Hematopoietic multipotent progenitor cell treated with erythropoietin and hydrocortisone succinate and interleukin-3 and kit ligand, for 4 days (in vitro differentiated cells): ENCODE data around the gene NAB2.
A peak's percentile ranks its signal among the peaks of the same experiment; 100 is the strongest.

Experiments
- DNase-seq: peaks from one replicate; pipeline ENCODE4 v3.0.0-alpha.2; 2015

The NAB2 gene

GRCh38 chr12:57095440-57095839 is 6.5 kb downstream of the NAB2 start:
- no peak for DNase-seq

- no peak for DNase-seq
These were observed 7.2 kb downstream of the NAB2 start for GRCh38 chr12:57096099-57096572.

DNA sequence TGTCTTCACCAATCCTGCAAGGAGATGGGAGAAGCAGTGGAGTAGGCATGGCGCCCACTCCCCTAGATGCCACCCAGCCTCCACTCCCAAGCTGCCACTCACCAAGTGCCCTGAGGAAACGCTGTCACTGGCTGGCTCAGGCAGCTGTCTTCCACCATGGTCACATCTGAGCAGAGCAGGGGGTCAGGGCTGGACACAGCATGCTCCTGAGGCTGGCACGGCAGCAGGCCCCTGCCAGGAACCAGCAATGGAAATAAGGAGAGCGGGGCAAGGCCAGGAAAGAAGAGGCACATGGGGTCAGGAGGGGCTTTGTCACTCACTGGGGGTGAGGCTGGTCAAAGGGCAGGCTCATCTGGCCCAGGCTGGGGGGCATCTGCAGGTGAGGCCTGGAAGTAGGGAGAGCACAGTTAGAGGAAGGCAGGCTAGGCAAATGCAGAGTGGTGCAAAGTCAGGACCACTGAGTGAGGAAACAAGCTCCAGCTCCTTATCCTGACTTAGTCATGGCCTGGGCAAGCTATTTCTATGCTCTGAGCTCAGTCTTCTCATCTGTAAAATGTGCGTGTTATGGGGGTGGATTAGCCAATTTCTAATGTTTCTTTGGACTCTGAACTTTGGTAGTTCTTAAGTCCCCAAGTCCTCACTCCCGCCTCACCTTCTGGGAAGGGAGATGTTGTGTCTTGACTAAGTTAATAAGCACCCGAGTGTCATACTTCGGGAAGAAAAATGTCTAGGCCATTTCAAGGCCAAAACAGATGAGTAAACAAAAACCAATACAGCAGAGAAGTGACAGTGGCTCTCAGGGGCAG is 8.0 kb downstream of the NAB2 start:
- DNase-seq: no peak

GRCh38 chr12:57097554-57097835 is 8.6 kb downstream of the NAB2 start:
- DNase-seq: peak; percentile 73

DNA sequence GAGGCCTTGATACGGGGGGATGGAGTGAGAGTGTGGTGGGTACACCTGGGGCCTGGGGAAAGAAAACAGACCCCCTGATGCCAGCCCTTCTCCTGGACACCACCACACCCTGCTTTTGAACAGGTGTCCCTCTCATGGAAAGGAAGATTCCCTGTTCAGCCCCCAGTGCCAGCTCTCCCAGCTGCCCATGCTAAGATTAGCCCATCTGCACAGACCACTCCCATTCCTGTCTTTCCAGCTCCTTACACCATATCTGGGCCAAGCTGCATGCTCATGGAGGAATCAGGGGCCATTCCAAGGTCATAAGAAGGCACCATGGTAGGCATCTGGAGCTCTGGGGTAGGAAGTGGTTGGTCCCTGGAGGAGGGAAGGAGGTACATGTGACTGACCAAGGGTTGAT is 9.6 kb downstream of the NAB2 start:
- no peak for DNase-seq

DNA sequence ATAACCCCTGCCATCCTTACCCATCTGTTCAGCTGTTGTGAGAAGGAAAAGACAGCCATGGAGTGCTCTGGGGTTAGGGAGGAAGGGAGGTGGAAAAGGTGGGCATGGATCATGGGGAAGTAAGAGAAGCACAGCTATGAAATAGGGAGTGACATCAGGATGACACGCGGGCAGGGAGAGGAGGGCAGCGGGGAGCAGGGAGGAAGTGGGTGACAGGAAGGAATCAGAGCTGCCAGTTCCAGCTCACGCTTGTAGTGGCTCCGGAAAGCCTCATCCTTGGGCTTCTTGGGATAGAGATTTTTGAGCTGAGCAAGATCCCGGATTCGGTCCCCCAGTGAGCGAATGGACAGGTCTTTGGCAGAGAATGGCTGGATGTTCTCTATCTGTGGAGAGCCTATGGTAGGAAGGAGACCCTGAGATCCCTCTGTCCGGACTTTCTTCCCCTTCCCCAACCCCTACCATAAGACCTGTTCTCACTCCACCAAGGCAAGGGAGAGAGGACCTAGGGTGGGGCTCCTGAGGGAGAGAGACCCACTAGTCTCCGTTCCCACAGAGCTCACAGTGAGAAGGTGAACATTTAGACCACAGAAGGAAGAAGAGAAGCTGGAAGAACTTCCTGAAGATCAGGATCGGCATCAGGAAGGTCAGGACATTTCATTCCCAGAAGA is 10.3 kb downstream of the NAB2 start:
- DNase-seq: no peak

DNA sequence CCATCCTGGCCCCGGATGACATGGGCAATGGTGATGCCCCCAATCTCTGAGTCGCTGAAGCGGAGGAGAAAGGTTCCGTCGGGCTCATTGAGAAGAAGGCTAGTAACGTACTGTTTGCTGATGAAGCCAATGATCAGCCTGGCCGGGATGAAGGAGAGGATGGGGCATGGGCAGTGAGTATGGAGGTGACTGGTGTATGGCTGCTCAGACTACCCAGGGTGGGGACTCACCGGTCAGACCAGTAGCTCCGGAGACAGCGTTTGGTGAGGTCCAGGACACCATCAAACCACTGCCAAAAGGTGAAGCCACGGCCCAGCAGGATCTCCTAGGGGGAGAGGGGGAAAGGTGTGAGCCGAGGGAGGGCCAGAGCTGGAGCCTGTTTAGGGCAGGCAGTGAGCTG is 10.9 kb downstream of the NAB2 start:
- DNase-seq: no peak

DNA sequence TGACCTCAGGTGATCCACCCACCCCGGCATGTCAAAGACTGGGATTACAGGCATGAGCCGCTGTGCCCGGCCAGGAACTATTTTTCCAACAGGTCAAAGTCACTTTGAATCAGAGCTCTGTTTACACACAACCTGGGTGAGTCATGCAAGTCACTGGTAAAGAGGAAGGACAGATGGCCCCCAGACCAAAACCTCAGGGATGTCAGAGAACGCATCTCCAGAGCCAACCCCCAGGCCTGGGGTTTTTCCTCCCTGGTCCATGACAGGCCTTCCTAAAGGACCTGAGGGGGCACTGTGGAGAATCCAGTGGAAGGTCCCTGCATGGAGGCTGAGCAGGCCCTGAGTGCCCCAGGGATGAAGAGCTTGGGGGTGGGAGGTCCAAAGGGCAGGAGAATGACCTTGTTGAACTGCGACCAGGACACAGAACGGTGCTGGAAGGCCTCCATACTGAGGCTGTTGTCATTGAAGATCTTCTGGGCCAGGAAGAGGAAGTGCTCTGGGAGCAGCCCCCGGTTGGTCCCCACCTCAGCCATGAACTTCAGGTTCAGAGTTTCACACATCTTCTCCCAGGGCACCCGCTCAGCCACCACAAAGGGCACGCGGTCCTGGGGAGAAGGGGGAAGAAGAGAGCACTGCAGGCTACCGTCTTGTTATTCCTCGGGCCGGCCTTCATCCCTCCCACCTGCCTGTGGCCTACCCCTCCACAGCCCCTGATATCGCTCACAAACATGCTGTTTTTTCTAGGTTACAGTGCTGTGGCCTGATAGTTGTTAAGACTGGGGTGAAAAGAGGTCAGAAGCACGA is 13.2 kb downstream of the NAB2 start:
- DNase-seq: peak; percentile 57

- no peak for DNase-seq
These were observed 14.9 kb downstream of the NAB2 start for GRCh38 chr12:57103856-57104255.

GRCh38 chr12:57104292-57104910 is 15.5 kb downstream of the NAB2 start:
- no peak for DNase-seq

DNA sequence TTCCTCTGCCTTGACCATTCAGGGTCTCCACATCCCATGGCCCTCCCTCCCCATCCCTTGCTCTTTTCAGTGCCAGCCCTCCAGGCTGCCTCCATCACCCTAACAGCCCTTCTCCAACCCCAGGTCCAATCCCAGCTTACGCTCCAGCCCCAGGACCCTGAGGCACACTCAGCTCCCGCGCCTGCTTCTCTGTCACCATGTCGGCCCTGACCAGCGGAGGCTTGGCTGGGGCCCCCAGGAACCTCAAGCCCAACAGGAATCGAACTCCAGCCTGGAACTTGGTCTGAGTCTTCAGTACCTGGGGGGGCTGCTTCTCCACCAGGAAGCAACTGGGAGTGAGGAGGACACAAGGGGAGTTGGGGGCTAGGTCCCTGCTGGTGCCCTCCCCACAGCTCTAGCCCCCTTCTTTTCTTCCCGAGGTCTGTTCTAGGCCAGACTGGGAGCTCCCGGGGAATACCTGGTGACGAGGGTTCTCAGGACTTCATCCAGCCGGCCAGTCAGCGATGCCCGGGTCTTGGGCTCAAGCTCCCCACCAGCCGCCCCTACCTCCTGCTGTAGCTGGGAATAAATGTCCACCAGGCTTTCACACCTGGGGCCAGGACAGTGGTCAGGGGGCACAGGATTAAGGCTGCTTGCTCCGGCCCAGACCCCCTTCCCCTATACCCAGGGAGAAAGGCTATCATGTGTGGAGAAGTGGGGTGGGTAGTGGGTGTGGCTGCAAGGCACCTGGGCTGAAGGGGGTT is 16.3 kb downstream of the NAB2 start:
- no peak for DNase-seq

DNA sequence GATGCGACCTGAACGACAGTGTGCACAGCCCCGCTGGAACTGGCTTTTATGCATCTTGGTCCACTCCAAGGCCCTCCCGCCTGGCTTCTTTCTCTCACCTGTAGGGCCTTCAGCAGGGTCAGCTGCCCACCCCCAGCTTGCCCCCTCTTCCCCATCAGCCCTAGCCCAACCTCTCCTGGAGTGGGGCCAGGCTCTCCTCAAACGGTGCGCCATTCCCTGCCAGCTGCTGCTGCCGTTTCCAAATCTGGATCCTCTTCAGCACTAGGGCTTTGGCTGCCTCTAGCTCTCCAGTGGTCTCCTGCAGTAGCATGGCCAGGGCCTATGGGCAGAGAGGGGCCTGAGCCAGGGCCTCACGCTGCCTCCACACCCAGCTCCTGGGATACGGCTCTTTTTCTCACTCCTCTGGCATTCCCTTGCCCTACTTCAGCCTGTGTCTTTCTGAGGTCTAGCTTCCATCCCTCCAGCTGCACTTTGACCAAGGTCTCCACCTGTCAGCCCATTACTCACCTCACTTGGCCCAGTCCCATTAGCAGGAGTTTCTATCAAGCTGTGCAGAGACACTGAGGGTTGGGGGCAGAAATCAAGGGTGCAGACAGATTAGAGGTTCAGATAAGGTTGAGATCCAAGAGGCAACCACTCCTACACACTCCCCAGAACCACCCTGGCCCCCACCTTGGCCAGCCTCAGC is 17.3 kb downstream of the NAB2 start:
- no peak for DNase-seq

DNA sequence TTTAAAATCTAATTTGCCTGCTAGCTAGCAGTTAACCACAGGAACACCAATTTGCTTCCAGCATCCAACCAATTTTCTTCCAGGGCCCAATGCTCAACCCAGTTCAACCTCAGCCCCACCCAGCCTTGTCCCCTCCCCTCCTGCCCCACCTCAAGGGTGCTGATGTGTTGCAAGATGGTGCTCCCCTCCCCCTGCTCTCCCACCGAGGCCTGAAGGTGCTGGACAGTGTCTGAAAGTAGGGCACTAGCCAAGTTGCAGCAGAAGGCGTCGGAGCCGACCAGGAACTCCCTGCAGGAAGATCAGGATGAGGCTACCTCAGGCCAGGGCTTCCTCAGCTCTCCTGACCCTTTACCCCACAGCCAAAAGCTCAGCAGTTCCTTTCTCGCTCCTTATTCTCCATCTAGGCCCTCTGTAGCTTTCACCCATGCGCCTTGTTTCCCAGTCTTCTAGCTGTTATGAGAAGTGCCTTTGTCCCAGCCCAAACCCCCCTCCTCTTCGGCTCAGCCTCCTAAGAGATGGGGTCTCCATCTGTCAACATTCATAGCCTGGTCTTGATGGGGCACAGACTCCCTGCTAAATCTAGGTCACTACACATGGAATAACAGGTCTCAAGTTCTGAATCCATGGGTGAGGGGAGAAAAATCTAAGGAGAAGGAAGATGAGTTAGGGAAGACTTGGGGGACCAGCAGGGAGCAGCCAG is 18.7 kb downstream of the NAB2 start:
- no peak for DNase-seq

- DNase-seq: no peak
These were observed 20.5 kb downstream of the NAB2 start for GRCh38 chr12:57109207-57110103.

DNA sequence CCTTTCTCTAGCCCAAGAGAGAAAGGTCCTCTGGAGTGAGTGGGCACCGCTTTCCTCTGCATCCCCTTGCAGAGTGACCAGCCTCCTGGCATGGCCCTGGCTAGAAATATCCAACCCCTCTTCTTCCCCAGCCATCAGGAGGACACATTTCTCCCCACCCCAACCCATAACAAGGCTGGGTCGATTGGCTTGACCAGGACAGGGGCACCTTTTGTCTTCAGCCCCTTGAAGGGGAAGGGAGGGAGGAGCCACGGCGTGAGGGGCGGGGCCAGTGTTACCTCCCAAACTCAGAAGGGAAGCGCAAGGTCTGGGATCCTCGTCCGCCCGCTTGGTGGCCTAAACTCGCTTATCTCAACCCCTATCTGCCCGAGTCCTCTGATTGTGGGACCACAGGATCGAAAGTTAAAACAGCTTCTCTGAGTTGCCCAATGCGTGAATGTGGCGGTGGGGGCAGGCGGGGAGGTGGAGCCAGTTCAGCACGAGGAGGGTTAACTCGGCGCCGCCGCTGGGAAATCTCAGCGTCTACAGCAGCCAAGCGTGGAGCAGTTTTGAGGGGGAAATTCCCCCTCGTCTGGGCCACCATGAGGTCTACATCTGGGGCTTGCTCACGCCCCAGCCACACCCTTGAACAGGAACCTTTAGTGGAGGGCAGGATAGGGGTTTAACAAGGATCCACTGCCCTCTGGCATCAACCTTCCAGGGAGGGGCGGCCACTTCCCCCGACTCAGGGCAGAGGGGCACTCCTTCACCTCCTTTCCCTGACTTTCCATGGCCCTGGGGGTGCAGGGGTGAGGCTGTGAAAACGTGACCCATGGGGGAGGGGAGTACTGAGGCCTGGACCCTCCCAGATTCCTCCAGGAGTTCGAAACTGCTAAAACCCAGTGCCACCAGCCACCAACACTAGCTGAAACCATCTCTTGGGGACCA is 21.5 kb downstream of the NAB2 start:
- DNase-seq: peak; percentile 94

GRCh38 chr12:57111031-57111734 is 22.3 kb downstream of the NAB2 start, which contains the start of gene STAT6:
Gene STAT6 (minus strand): TSS chr12:57111362. CDS start chr12:57108278, 3,084 bp downstream.
- DNase-seq: peak; percentile 98

DNA sequence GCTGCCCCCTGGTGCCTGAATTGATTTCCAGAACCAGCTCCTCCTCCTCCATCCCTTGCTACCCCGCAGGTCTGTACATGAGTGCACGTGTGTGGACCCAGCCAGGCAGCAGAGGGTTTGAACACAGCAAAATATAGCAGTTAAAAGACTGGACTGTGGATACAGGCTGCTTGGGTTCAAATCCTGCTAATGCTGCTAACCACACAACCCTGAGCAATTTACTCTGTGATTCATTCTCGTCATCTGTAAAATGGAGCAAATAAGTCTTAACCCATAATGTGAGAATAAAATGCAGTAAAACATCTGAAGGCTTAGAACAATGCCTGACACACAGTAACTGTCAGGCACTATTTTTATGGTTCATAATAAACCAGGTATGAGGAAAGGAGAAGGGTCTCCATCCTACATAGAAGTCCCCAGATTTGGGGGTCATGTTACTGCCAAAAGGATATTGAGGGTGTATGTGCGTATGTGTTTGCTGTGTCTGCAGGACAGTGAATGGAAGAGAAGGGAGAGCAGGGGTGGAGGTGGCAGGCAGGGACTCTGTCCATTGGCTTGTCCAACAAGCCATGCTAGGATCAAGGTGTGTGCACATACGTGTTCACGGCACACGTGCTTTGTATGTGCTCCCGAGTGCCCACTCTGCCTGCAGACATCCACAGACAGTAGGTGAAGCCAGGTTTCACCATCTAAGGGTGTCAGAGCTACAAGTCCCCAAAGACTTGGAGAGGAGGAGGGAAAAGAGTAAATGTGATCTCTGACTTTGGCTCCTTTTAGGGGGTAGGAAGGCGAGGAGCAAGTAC is 23.8 kb downstream of the NAB2 start:
- DNase-seq: no peak
